GM12892 (cell line): ENCODE results near the gene TPD52L1.

Experiments
- POLR2A ChIP-seq: IDR thresholded peaks from 2 replicates; pipeline ENCODE4 v1.6.1; 2011; ENCODE audit warnings: low read depth, low read length, control low read depth
- POLR2AphosphoS5 ChIP-seq: IDR thresholded peaks from 2 replicates; pipeline ENCODE4 v1.6.1; 2011; ENCODE audit warnings: low read depth, low read length, control low read depth
- TAF1 ChIP-seq: IDR thresholded peaks from 2 replicates; pipeline ENCODE4 v1.6.1; 2011; ENCODE audit warnings: low read depth, mild to moderate bottlenecking, control low read depth, low read length, borderline replicate concordance

- TF ChIP-seq POLR2AphosphoS5 = no peak
- TF ChIP-seq POLR2A = no peak
- TF ChIP-seq TAF1 = no peak
These were observed 119.7 kb downstream of the TPD52L1 start for GRCh38 chr6:125273251-125273650.
